Adrenal gland (tissue), 12 donors: ENCODE measurements around the gene AMHR2. TPM values are rescaled to one million over a fixed set of nuclear protein-coding genes. Genes with fewer than 3 reads are reported as not detected.
"Not testable (repeated sequence)": the region's sequence is repeated elsewhere in the genome, so short reads cannot be mapped to it uniquely, and the experiment has no call there.

Experiments used
- DNase-seq, 7 donors: peaks; one replicate each; pipeline ENCODE4 v3.0.0-alpha.2; 2019 to 2020
- H3K27ac ChIP-seq, 5 donors: fragments of 200-600 bp; sonication (generic) in 4 of 5; 1 replicate in 3 of 5; 2 replicates in 2 of 5; pipeline versions ENCODE4 v1.5.1 to v1.8.0; 2016 to 2020; ENCODE audit warnings: mild to moderate bottlenecking in 1 of 5
- H3K27me3 ChIP-seq: fragments of 200-600 bp; 2 replicates; pipeline ENCODE4 v1.8.0; 2021
- H3K36me3 ChIP-seq, 2 donors: fragments of 200-600 bp; replicated peaks in 1 of 2; 1 replicate in 1 of 2; 2 replicates in 1 of 2; pipeline versions ENCODE4 v1.5.1 to v1.8.0; 2018 to 2022
- H3K4me1 ChIP-seq, 2 donors: fragments of 200-600 bp; replicated peaks in 1 of 2; 1 replicate in 1 of 2; 2 replicates in 1 of 2; pipeline versions ENCODE4 v1.5.1 to v1.8.0; 2018 to 2021
- H3K4me3 ChIP-seq, 4 donors: fragments of 200-600 bp; sonication (generic) in 3 of 4; one replicate each; pipeline ENCODE4 v1.5.1; 2016 to 2018
- H3K9me3 ChIP-seq, 3 donors: fragments of 200-600 bp; sonication (generic) in 1 of 3; replicated peaks in 1 of 3; 1 replicate in 2 of 3; 2 replicates in 1 of 3; pipeline versions ENCODE4 v1.5.1 to v1.8.0; 2016 to 2021
- POLR2A ChIP-seq, 2 donors: fragments of 450-650 bp; IDR thresholded peaks; one replicate each; pipeline ENCODE4 v1.6.1; 2017; ENCODE audit warnings: antibody characterized with exemption in 2 of 2, mild to moderate bottlenecking in 2 of 2, moderate library complexity in 1 of 2
- WGBS, 4 donors: extraction: QIAGEN DNeasy Blood & Tissue Kit in 2 of 4; methylation state at CpG; one replicate each; pipeline versions ENCODE4 v1.1.5 to v1.1.7; 2013 to 2017; 5-methylcytosine and 5-hydroxymethylcytosine counted together
- intact Hi-C, 2 donors: fragments of 100-400 bp; cut with DNase I; formaldehyde crosslinking; loops; one replicate each; pipeline versions ENCODE4 v1.14.1 to v1.15.0; 2022 to 2023
- polyA plus RNA-seq, 3 donors: library from polyadenylated mRNA; stranded (reverse); fragments of 200-250 nt in 2 of 3; fragments of 350-450 nt in 1 of 3; fragmentation: Illumina TruSeq in 1 of 3; extraction: RNeasy Lipid Tissue Mini Kit (QIAGEN cat#74804) in 1 of 3; gene quantifications; one replicate each; pipeline ENCODE4 v1.2.3, GENCODE V29; 2013 to 2014
- total RNA-seq, 9 donors: library from RNA; depleted of rRNA in 4 of 9; stranded (reverse); fragments of >200 nt in 4 of 9; fragments of 120-200 nt in 1 of 9; fragmentation: NEBNext Ultra II Directional in 1 of 9; extraction: Animal tissue kit (Norgen Biotek cat#: 25700) in 1 of 9; gene quantifications; one replicate each; pipeline versions ENCODE4 v1.1.0 to v1.2.4, GENCODE V29; 2013 to 2023
- TF ChIP-seq, protein P1 (sequence below), 6 experiments: fragments of 450-650 bp in 4 of 6; fragments of 200-600 bp in 2 of 6; sonication (generic) in 1 of 6; IDR thresholded peaks; 1 replicate in 5 of 6; 2 replicates in 1 of 6; pipeline versions ENCODE4 v1.5.1 to v1.8.0; 2016 to 2021; ENCODE audit warnings: antibody characterized with exemption in 6 of 6, mild to moderate bottlenecking in 2 of 6, moderate library complexity in 1 of 6
- donor health status: healthy with polysubstance abuse.
- donor health status: Bipolar disorder and iron deficiency.
- donor health status: DM: yes; HTN: yes; CAD: no.
- donor health status: DM: no; HTN: no; CAD: no.
- donor health status: DM: no; HTN: no; CAD: no.
- donor health status: DM: yes; HTN: yes; CAD: no.

AMHR2 gene
- total and polyA plus RNA-seq, 12 donors, result 19.8 to 106 (median 68.3) TPM

DNA sequence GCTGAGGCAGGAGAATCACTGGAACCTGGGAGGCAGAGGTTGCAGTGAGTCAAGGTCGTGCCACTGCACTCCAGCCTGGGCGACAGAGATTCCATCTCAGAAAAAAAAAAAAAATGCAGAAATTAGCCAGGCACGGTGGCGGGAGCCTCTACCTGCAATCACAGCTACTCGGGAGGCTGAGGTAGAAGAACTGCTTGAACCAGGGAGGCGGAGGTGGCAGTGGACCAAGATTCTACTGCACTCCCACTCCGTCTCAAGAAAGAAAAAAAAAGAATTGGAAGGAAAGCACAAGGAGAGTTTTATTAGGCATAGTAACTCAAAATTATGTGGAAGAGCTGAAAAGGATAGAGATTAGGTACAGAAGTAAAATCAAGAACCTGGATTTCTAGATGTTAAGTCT is 20.8 kb upstream of the AMHR2 start:
- H3K36me3 ChIP-seq, result peaks cover 0 to 16% of the 10 kb centered on the region in 2 donors
- TF ChIP-seq POLR2A (IDR thresholded peaks at IDR 0.05), result no peak
- TF ChIP-seq, protein P1, sequence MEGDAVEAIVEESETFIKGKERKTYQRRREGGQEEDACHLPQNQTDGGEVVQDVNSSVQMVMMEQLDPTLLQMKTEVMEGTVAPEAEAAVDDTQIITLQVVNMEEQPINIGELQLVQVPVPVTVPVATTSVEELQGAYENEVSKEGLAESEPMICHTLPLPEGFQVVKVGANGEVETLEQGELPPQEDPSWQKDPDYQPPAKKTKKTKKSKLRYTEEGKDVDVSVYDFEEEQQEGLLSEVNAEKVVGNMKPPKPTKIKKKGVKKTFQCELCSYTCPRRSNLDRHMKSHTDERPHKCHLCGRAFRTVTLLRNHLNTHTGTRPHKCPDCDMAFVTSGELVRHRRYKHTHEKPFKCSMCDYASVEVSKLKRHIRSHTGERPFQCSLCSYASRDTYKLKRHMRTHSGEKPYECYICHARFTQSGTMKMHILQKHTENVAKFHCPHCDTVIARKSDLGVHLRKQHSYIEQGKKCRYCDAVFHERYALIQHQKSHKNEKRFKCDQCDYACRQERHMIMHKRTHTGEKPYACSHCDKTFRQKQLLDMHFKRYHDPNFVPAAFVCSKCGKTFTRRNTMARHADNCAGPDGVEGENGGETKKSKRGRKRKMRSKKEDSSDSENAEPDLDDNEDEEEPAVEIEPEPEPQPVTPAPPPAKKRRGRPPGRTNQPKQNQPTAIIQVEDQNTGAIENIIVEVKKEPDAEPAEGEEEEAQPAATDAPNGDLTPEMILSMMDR (IDR thresholded peaks at IDR 0.05), result no peak
- DNase-seq, result no peak
- no peaks in the 10 kb centered on the region for H3K27me3 ChIP-seq
- WGBS, 4 donors, result 43 to 55% (median 52%) methylated on average over 7 of the region's 7 CpGs
- intact Hi-C loops, result no loop called here
- H3K4me1 ChIP-seq, result peaks cover 0 to 23% of the 10 kb centered on the region in 2 donors
- no peak overlapping the region for H3K27ac ChIP-seq
- no peak overlapping the region for H3K4me3 ChIP-seq
- no peaks in the 10 kb centered on the region for H3K9me3 ChIP-seq

DNA sequence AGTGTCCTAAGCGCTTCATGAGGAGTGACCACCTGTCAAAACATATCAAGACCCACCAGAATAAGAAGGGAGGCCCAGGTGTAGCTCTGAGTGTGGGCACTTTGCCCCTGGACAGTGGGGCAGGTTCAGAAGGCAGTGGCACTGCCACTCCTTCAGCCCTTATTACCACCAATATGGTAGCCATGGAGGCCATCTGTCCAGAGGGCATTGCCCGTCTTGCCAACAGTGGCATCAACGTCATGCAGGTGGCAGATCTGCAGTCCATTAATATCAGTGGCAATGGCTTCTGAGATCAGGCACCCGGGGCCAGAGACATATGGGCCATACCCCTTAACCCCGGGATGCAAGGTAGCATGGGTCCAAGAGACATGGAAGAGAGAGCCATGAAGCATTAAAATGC is 12.7 kb upstream of the AMHR2 start:
- WGBS, 4 donors, result 93 to 98% (median 96%) methylated on average over 5 of the region's 5 CpGs
- no peak for DNase-seq
- H3K27me3 ChIP-seq, result no peaks in the 10 kb centered on the region
- no peak overlapping the region for H3K4me3 ChIP-seq
- H3K9me3 ChIP-seq, result no peaks in the 10 kb centered on the region
- H3K4me1 ChIP-seq, result peaks cover 0 to 40% of the 10 kb centered on the region in 2 donors
- intact Hi-C loops, result no loop called here
- TF ChIP-seq POLR2A (IDR thresholded peaks at IDR 0.05), result no peak
- TF ChIP-seq, protein P1 (IDR thresholded peaks at IDR 0.05), result no peak
- H3K36me3 ChIP-seq, result peaks cover 0 to 61% of the 10 kb centered on the region in 2 donors
- no peak overlapping the region for H3K27ac ChIP-seq

DNA sequence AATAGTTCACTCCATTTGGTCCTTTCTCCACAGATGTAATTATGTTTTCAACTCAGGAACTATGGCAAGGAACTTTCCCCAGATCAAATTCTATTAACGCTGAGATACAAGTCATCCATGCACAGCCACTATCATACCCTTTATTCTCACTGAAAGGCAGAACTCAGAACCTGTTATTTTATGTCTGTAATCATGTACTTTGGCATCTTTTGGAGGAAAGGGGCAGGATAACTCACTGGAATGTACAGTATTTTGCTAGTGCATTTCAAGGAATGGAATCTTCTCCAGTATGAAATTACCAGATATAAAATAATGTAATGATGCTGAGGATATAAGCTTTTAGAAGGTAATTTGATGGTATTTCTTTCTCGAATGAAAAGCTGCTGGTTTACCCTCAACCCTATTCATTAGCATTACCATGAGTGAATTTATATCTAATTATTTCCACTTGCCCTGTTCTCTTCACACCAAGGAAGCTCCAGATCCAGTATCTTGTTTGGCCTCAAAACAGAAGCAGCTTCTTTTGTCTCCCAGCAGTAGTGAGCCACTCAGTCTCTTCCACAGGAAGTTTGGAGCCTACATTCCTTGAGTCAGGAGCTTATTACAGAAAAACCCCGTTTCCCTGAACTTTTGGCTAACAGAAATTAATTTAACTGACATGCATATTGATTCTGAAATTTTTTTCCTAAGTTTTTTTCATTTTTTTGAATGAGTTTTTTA is 10.0 kb upstream of the AMHR2 start:
- 51 to 59% (median 55%) methylated on average over 3 of the region's 3 CpGs for WGBS, 4 donors
- no peak for DNase-seq
- Histone ChIP-seq H3K4me3 (no peak overlapping the region), H3K4me1 (peaks cover 0 to 40% of the 10 kb centered on the region in 2 donors), H3K9me3 (no peaks in the 10 kb centered on the region), H3K36me3 (peaks cover 0 to 38% of the 10 kb centered on the region in 2 donors), H3K27ac (peak overlapping the region in 2 of 5 donors; percentile 3 to 31), H3K27me3 (no peaks in the 10 kb centered on the region)
- no peak for TF ChIP-seq POLR2A (IDR thresholded peaks at IDR 0.05)
- TF ChIP-seq, protein P1 (IDR thresholded peaks at IDR 0.05), result no peak
- intact Hi-C loops, result no loop called here

DNA sequence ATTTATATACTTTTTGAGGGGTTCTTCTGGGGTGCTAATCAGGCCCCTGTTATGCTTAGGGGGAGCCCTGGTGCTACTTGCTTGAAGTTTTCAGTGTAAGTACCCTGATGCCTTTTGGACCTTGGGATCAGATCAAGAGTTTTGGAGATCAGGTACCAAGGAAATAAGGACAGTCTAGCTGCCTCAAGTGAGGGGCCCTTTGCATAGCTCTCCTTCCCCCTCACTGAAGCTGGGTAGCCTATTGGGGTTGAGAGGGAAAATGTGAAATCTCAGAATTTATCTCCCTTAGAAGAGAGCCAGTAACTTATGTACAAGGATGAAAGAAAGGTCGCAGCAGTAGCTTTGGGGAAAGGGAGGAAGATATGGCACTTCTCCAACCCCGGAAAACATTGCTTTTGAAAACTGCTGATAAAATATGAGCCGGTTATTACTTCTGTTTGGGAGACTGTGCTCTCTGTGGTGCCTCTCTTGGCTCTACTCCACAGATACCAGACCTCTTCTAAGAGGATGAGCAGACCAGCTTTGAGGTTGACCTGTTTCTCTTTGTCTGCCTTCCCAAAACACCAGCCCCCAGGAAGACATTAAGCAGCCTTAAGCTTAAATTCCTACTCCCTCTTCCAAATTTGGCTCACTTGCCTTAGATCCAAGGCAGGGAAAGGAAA is 8.8 kb upstream of the AMHR2 start:
- Histone ChIP-seq H3K9me3 (no peaks in the 10 kb centered on the region), H3K4me1 (peaks cover 0 to 40% of the 10 kb centered on the region in 2 donors), H3K36me3 (peaks cover 0 to 25% of the 10 kb centered on the region in 2 donors), H3K27ac (peak overlapping the region in 3 of 5 donors; percentile 21 to 59 (median 31)), H3K27me3 (no peaks in the 10 kb centered on the region), H3K4me3 (no peak overlapping the region)
- TF ChIP-seq, protein P1 (IDR thresholded peaks at IDR 0.05), result no peak
- no peak for TF ChIP-seq POLR2A (IDR thresholded peaks at IDR 0.05)
- DNase-seq, result peak in 3 of 7 donors; percentile 39 to 47 (median 44)
- intact Hi-C loops, result no loop called here
- 12 to 18% (median 14%) methylated on average over 3 of the region's 3 CpGs for WGBS, 4 donors

DNA sequence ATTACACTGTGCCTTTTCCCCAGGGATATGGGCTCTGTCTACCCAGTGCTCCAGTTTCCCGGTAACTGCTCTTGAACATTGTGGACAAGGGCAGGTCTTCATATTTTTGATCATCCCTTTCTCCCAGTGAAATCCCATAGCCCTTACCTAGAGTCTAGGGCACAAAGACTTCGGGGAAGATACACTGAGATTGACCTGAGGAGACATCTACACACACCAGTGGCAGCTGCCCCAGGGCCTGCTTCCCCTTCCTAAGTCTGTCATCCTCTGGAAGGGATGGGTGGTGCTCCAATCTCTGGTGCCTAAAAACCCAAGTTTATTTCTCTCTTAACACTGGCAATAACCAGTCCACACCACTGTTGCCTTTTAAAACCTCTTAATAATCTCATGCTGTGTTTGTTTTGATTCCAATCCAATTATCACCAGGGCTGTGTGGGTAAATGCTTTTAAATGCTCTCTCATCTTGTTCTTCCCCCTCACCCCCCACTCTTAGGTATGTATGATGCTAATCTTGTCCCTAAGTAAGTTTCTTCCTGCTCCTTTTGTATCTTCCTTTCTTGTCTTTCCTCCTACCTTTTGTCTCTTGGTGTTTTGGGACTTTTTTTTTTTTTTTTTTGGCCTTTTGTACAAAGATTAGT is 7.8 kb upstream of the AMHR2 start:
- 59 to 80% (median 69%) methylated on average over 2 of the region's 2 CpGs for whole genome bisulfite sequencing, 4 donors
- H3K27ac ChIP-seq, result peak overlapping the region in 2 of 5 donors; percentile 31 to 59

DNA sequence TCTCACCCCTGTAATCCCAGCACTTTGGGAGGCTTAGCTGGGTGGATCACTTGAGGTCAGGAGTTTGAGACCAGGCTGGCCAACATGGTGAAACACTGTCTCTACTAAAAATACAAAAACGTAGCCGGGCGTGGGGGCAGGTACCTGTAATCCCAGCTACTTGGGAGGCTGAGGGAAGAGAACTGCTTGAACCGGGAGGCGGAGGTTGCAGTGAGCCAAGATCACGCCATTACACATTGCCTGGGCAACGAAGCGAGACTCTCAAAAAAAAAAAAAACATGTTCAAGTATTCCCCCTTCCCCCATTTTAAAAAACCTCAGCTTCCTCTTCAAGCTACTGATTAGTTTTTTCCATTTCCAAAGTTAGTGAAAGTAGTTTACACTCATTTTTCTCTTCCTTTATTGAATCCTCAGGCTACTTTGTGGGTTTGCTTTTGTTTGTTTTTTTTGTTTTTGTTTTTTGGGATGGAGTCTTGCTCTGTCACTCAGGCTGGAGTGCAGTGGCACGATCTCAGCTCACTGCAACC is 6.3 kb upstream of the AMHR2 start:
- H3K4me3 ChIP-seq, H3K27me3 ChIP-seq, H3K27ac ChIP-seq, DNase-seq, H3K9me3 ChIP-seq, intact Hi-C loops, H3K36me3 ChIP-seq: not testable (repeated sequence)
- H3K4me1 ChIP-seq, result peaks cover 0 to 40% of the 10 kb centered on the region in 2 donors
- WGBS, 4 donors, result 72 to 80% (median 73%) methylated on average over 9 of the region's 9 CpGs

More for the DNA sequence above, 7.8 kb upstream of the AMHR2 start:
- intact Hi-C loops, DNase-seq, H3K27me3 ChIP-seq, H3K4me3 ChIP-seq, H3K9me3 ChIP-seq: not testable (repeated sequence)
- H3K4me1 ChIP-seq, result peaks cover 0 to 40% of the 10 kb centered on the region in 2 donors
- H3K36me3 ChIP-seq, result peaks cover 0 to 15% of the 10 kb centered on the region in 2 donors
